ENCODE results near the gene NAIF1. TPM values are rescaled to one million over a fixed set of nuclear protein-coding genes. Genes with fewer than 3 reads are reported as not detected.

Gene NAIF1
- total RNA-seq, 1 experiment from 2014 or later = 11.0 TPM

DNA sequence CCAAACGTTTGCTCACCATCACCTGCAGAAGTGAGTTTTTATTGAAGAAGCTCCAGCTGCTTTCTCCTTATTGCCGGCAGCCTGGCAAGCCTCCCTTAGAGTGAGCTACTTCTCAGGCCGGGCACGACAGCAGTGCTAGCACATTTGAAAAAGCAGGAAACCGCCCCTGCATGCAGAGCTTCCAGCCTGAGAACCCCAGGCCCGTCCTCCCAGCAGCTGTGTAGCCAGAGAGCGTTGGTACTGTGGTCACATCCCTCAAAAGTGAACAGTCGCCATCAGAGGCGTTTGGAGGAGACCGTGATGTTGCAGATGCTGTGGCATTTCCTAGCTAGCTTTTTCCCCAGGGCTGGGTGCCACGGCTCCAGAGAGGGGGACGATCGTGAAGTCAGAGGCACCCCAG, 24.5 kb upstream of the NAIF1 start:
- intact Hi-C loops (cut with micrococcal nuclease) = no loop called here
- Histone ChIP-seq H3K9me3 (ENCODE audit: control insufficient read depth in 1 of 2, insufficient read depth in 1 of 2, low read depth in 1 of 2, low read length in 2 of 2) (no peaks in the 10 kb centered on the region), H3K9me2 (ENCODE audit: insufficient read depth) (no peaks in the 10 kb centered on the region), H3K4me3 (replicated peaks in 1 of 2; ENCODE audit: low read depth in 1 of 2, low read length in 2 of 2) (no peak overlapping the region), H3K4me1 (ENCODE audit: control insufficient read depth in 1 of 2, insufficient read depth in 2 of 2, low read length in 2 of 2) (peaks cover 14 to 30% of the 10 kb centered on the region in 2 experiments), H3K9ac (ENCODE audit: low read length) (no peak overlapping the region), H3K79me2 (ENCODE audit: insufficient read depth, low read length) (peaks cover 76% of the 10 kb centered on the region), H3K27ac (ENCODE audit: low read depth, low read length) (no peak overlapping the region), H3K4me2 (ENCODE audit: low read length) (no peak overlapping the region), H3K36me3 (ENCODE audit: control insufficient read depth in 1 of 2, insufficient read depth in 2 of 2, low read length in 2 of 2) (no peaks in the 10 kb centered on the region), H2AFZ (ENCODE audit: low read depth, low read length, poor library complexity, severe bottlenecking) (no peak overlapping the region), H4K20me1 (ENCODE audit: insufficient read depth) (0 out of 2 replicates have a peak, but pooled peaks cover 4% of the 10 kb centered on the region), H3K27me3 (ENCODE audit: insufficient read depth, low read length) (no peaks in the 10 kb centered on the region)
- ChIA-PET CTCF (interaction anchor here (1.1 kb wide), 1 partner anchor 26 kb away, joined by 3 read pairs; no protein-coding TSS in a partner anchor), RAD21 (ENCODE audit: low non-redundant PET in 1 of 2, low total read pairs in 2 of 2, uncharacterized antibody in 2 of 2, unreplicated experiment in 2 of 2) (no interaction called here), POLR2A (interaction anchor here (0.6 to 1.0 kb wide), 2 partner anchors 9 to 68 kb away, joined by 3 to 4 read pairs; no protein-coding TSS in a partner anchor)
- no peak for DNase-seq (ENCODE audit: low read depth, low spot score)
- ATAC-seq = no peak
- no TSS peak for BruUV-seq (replicated peaks)
- TF ChIP-seq FOSL1 (IDR thresholded peaks at IDR 0.05; ENCODE audit: low read depth) = no peak
- TF ChIP-seq POLR2AphosphoS5 (IDR thresholded peaks at IDR 0.05; ENCODE audit: low read depth, low read length) = no peak
- no peak for TF ChIP-seq EGR1 (IDR thresholded peaks at IDR 0.05; ENCODE audit: low read depth)
- TF ChIP-seq SRF (IDR thresholded peaks at IDR 0.05; ENCODE audit: low read depth) = no peak
- TF ChIP-seq ELF1 (IDR thresholded peaks at IDR 0.05; ENCODE audit: borderline replicate concordance, low read depth) = no peak

DNA sequence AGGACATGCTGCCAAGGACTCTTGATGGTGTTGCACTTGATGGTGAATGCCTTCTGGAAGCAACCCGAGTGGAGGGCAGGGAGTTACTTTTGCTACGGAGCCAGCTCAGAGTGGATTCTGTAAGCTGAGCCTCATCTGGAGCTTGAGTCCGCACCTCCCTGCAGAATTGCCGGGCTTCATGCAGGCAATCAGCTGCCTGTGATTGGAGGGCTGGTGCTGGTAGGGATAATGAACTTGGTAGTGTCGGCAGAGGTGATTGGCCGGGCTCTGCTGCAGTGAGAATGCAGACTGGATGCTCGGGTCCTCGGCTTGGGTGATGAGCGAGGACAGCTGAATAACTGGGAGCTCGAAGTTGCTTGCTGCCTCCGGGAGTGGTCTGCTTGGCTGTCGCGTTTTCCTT, 24.0 kb upstream of the NAIF1 start:
- no peaks in the 10 kb centered on the region for H3K36me3 ChIP-seq (ENCODE audit: control insufficient read depth in 1 of 2, insufficient read depth in 2 of 2, low read length in 2 of 2)
- TF ChIP-seq FOSL1 (IDR thresholded peaks at IDR 0.05; ENCODE audit: low read depth) = no peak
- TF ChIP-seq RAD21 (IDR thresholded peaks at IDR 0.05; ENCODE audit: low read depth) = no peak
- TF ChIP-seq POLR2AphosphoS5 (IDR thresholded peaks at IDR 0.05; ENCODE audit: low read depth, low read length) = no peak
- TF ChIP-seq SIN3A (IDR thresholded peaks at IDR 0.05; ENCODE audit: low read depth) = no peak
- TF ChIP-seq, protein P1, sequence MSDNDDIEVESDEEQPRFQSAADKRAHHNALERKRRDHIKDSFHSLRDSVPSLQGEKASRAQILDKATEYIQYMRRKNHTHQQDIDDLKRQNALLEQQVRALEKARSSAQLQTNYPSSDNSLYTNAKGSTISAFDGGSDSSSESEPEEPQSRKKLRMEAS (IDR thresholded peaks at IDR 0.05) = no peak
- H3K79me2 ChIP-seq (ENCODE audit: insufficient read depth, low read length) = peaks cover 76% of the 10 kb centered on the region
- H4K20me1 ChIP-seq (ENCODE audit: insufficient read depth) = 0 out of 2 replicates have a peak, but pooled peaks cover 4% of the 10 kb centered on the region
- RAD21 ChIA-PET (ENCODE audit: low non-redundant PET in 1 of 2, low total read pairs in 2 of 2, uncharacterized antibody in 2 of 2, unreplicated experiment in 2 of 2) = no interaction called here
- no peak for DNase-seq (ENCODE audit: low read depth, low spot score)
- no peak overlapping the region for H3K9ac ChIP-seq (ENCODE audit: low read length)
- POLR2A ChIA-PET = interaction anchor here (0.6 to 1.0 kb wide), 2 partner anchors 9 to 68 kb away, joined by 3 to 4 read pairs; no protein-coding TSS in a partner anchor
- no peak overlapping the region for H3K27ac ChIP-seq (ENCODE audit: low read depth, low read length)
- no peak overlapping the region for H3K4me2 ChIP-seq (ENCODE audit: low read length)
- CTCF ChIA-PET = interaction anchor here (1.1 kb wide), 1 partner anchor 27 kb away, joined by 3 read pairs; no protein-coding TSS in a partner anchor
- peaks cover 14 to 28% of the 10 kb centered on the region in 2 experiments for H3K4me1 ChIP-seq (ENCODE audit: control insufficient read depth in 1 of 2, insufficient read depth in 2 of 2, low read length in 2 of 2)
- no TSS peak for BruUV-seq (replicated peaks)
- H3K27me3 ChIP-seq (ENCODE audit: insufficient read depth, low read length) = no peaks in the 10 kb centered on the region
- intact Hi-C loops (cut with micrococcal nuclease) = no loop called here
- no peaks in the 10 kb centered on the region for H3K9me2 ChIP-seq (ENCODE audit: insufficient read depth)
- H2AFZ ChIP-seq (ENCODE audit: low read depth, low read length, poor library complexity, severe bottlenecking) = no peak overlapping the region
- no peak overlapping the region for H3K4me3 ChIP-seq (replicated peaks in 1 of 2; ENCODE audit: low read depth in 1 of 2, low read length in 2 of 2)
- H3K9me3 ChIP-seq (ENCODE audit: control insufficient read depth in 1 of 2, insufficient read depth in 1 of 2, low read depth in 1 of 2, low read length in 2 of 2) = no peaks in the 10 kb centered on the region
- no peak for ATAC-seq

All from HCT116 (cell line).